H1 (cell line): Measurements from ENCODE around the gene GARS1. TPM values are rescaled to one million over a fixed set of nuclear protein-coding genes. Genes with fewer than 3 reads are reported as not detected.

ENCODE experiments used
- CTCF ChIA-PET: fragments of 300-600 bp; sonication (Branson Sonifier 250); formaldehyde crosslinking; loops from one replicate; lab custom pipeline; 2021; ENCODE audit not compliant: partially characterized antibody; lab: Charles Lee
- POLR2A ChIA-PET: fragments of 300-600 bp; sonication (Branson Sonifier 250); formaldehyde crosslinking; loops from one replicate; lab custom pipeline; 2021; ENCODE audit warnings: inconsistent platforms; ENCODE audit not compliant: partially characterized antibody; lab: Charles Lee
- DNase-seq, 2 experiments: peaks; one replicate each; pipeline versions ENCODE4 v3.0.0 to v3.0.0-alpha.2; 2010 to 2022; ENCODE audit warnings: low spot score in 2 of 2, low read depth in 1 of 2, mixed read lengths in 1 of 2
- FAIRE-seq: peaks from 2 replicates; lab custom pipeline; 2011; peaks lifted over from hg19 to GRCh38; lab: Jason Lieb, UNC
- H2AFZ ChIP-seq: 2 replicates; pipeline ENCODE4 v1.8.1; 2012; ENCODE audit warnings: low read length, inconsistent platforms
- H2AK5ac ChIP-seq: 2 replicates; pipeline ENCODE4 v1.6.1; 2013; ENCODE audit warnings: low read depth, low read length
- H2BK120ac ChIP-seq: replicated peaks from 2 replicates; pipeline ENCODE3; 2013; ENCODE audit warnings: low read depth, low read length, inconsistent platforms
- H2BK12ac ChIP-seq: 2 replicates; pipeline ENCODE4 v1.6.1; 2013; ENCODE audit warnings: low read depth, low read length
- H2BK15ac ChIP-seq: 2 replicates; pipeline ENCODE4 v1.6.1; 2013; ENCODE audit warnings: low read length
- H2BK20ac ChIP-seq: 2 replicates; pipeline ENCODE4 v1.6.1; 2013; ENCODE audit warnings: low read length
- H2BK5ac ChIP-seq: 2 replicates; pipeline ENCODE4 v1.6.1; 2013; ENCODE audit warnings: low read depth, low read length
- H3K14ac ChIP-seq: 2 replicates; pipeline ENCODE4 v1.6.1; 2013; ENCODE audit warnings: inconsistent platforms; ENCODE audit not compliant: insufficient read length
- H3K18ac ChIP-seq: 2 replicates; pipeline ENCODE4 v1.6.1; 2013; ENCODE audit warnings: low read length; ENCODE audit errors: extremely low read depth
- H3K23ac ChIP-seq: 2 replicates; pipeline ENCODE4 v1.6.1; 2013; ENCODE audit warnings: inconsistent platforms; ENCODE audit not compliant: insufficient read length
- H3K23me2 ChIP-seq: 2 replicates; pipeline ENCODE4 v1.6.1; 2013; ENCODE audit warnings: low read depth, low read length
- H3K27ac ChIP-seq: 2 replicates; pipeline ENCODE4 v1.6.1; 2011; ENCODE audit warnings: low read depth, low read length, inconsistent platforms
- H3K27me3 ChIP-seq, 4 experiments: replicated peaks in 1 of 4; 1 replicate in 1 of 4; 2 replicates in 3 of 4; pipeline versions ENCODE4 v1.6.1 to v1.8.1; 2011 to 2013; ENCODE audit warnings: low read length in 3 of 4, mild to moderate bottlenecking in 3 of 4, inconsistent platforms in 2 of 4, mixed read lengths in 2 of 4, moderate library complexity in 1 of 4; ENCODE audit not compliant: control insufficient read depth in 3 of 4, insufficient read depth in 3 of 4; ENCODE audit errors: extremely low read depth in 1 of 4
- H3K36me3 ChIP-seq, 4 experiments: 2 replicates each; pipeline versions ENCODE4 v1.6.1 to v1.8.1; 2011 to 2013; ENCODE audit warnings: mild to moderate bottlenecking in 4 of 4, low read length in 3 of 4, moderate library complexity in 2 of 4, control low read depth in 1 of 4, inconsistent platforms in 1 of 4; ENCODE audit not compliant: insufficient read depth in 4 of 4, control insufficient read depth in 2 of 4
- H3K4ac ChIP-seq: replicated peaks from 2 replicates; pipeline ENCODE3; 2013; ENCODE audit warnings: low read length, low read depth, mixed read lengths, inconsistent platforms; ENCODE audit not compliant: insufficient read length
- H3K4me1 ChIP-seq, 4 experiments: replicated peaks in 1 of 4; 1 replicate in 1 of 4; 2 replicates in 3 of 4; pipeline versions ENCODE4 v1.6.1 to v1.8.1; 2011 to 2013; ENCODE audit warnings: low read length in 3 of 4, inconsistent platforms in 2 of 4, mixed read lengths in 1 of 4; ENCODE audit not compliant: insufficient read depth in 4 of 4, control insufficient read depth in 3 of 4
- H3K4me2 ChIP-seq, 2 experiments: 2 replicates each; pipeline versions ENCODE4 v1.6.1 to v1.8.1; 2011 to 2013; ENCODE audit warnings: low read depth in 2 of 2, low read length in 2 of 2, control low read depth in 1 of 2, inconsistent platforms in 1 of 2, mild to moderate bottlenecking in 1 of 2; ENCODE audit not compliant: insufficient read depth in 1 of 2
- H3K4me3 ChIP-seq, 4 experiments: fragments of 200-600, 300-600 bp in 1 of 4; sonication (generic), shearing (Covaris generic), sonication (Bioruptor Twin) in 1 of 4; 2 replicates each; pipeline versions ENCODE4 v1.5.1 to v1.8.1; 2011 to 2016; ENCODE audit warnings: low read length in 4 of 4, low read depth in 3 of 4, control low read depth in 2 of 4, inconsistent platforms in 2 of 4, mild to moderate bottlenecking in 2 of 4, mixed read lengths in 1 of 4, moderate library complexity in 1 of 4; ENCODE audit not compliant: insufficient read depth in 2 of 4; ENCODE audit errors: extremely low read depth in 1 of 4
- H3K56ac ChIP-seq: replicated peaks from 2 replicates; pipeline ENCODE3; 2013; ENCODE audit warnings: low read depth, mild to moderate bottlenecking, mixed read lengths, low read length, inconsistent platforms; ENCODE audit not compliant: insufficient read length
- H3K79me1 ChIP-seq: 2 replicates; pipeline ENCODE4 v1.6.1; 2013; ENCODE audit warnings: low read depth, low read length, control low read depth
- H3K79me2 ChIP-seq, 2 experiments: 2 replicates each; pipeline versions ENCODE4 v1.6.1 to v1.8.1; 2012 to 2013; ENCODE audit warnings: low read length in 2 of 2, mild to moderate bottlenecking in 2 of 2, inconsistent platforms in 1 of 2; ENCODE audit not compliant: insufficient read depth in 2 of 2, control insufficient read depth in 1 of 2
- H3K9ac ChIP-seq, 4 experiments: replicated peaks in 1 of 4; 1 replicate in 1 of 4; 2 replicates in 3 of 4; pipeline versions ENCODE4 v1.6.1 to v1.8.1; 2011 to 2013; ENCODE audit warnings: low read depth in 3 of 4, low read length in 3 of 4, control low read depth in 2 of 4, mild to moderate bottlenecking in 2 of 4, moderate library complexity in 2 of 4, inconsistent platforms in 1 of 4; ENCODE audit errors: extremely low read depth in 1 of 4
- H3K9me3 ChIP-seq, 2 experiments: 2 replicates each; pipeline versions ENCODE4 v1.6.1 to v1.8.1; 2012 to 2013; ENCODE audit warnings: mild to moderate bottlenecking in 2 of 2, moderate library complexity in 2 of 2, control low read depth in 1 of 2, inconsistent platforms in 1 of 2, low read depth in 1 of 2, low read length in 1 of 2, mixed read lengths in 1 of 2; ENCODE audit not compliant: insufficient read depth in 2 of 2
- H4K20me1 ChIP-seq, 2 experiments: replicated peaks in 1 of 2; 2 replicates each; pipeline versions ENCODE3 to v1.8.1; 2011 to 2013; ENCODE audit warnings: inconsistent platforms in 2 of 2, low read length in 2 of 2, mild to moderate bottlenecking in 1 of 2; ENCODE audit not compliant: insufficient read depth in 2 of 2, control insufficient read depth in 1 of 2
- H4K5ac ChIP-seq: 2 replicates; pipeline ENCODE4 v1.6.1; 2013; ENCODE audit warnings: low read length, low read depth, mixed read lengths, inconsistent platforms; ENCODE audit not compliant: insufficient read length
- H4K8ac ChIP-seq: 2 replicates; pipeline ENCODE4 v1.8.0; 2013; ENCODE audit warnings: mild to moderate bottlenecking, moderate library complexity, low read length, inconsistent platforms; ENCODE audit not compliant: insufficient read depth; ENCODE audit errors: extremely low read depth
- H4K91ac ChIP-seq: replicated peaks from 2 replicates; pipeline ENCODE3; 2013; ENCODE audit warnings: low read length, mixed read lengths, inconsistent platforms; ENCODE audit not compliant: insufficient read length
- CBX8 ChIP-seq: fragments of 300-800, 300-1000 bp; sonication (generic); IDR thresholded peaks from 2 replicates; pipeline ENCODE4 v1.7.1; 2016; ENCODE audit warnings: low read depth, low read length, borderline replicate concordance
- CEBPB ChIP-seq: IDR thresholded peaks from 2 replicates; pipeline ENCODE4 v1.6.1; 2012; ENCODE audit warnings: low read depth, low read length
- EZH2 ChIP-seq: fragments of 200-600 bp; sonication (generic); IDR thresholded peaks from 2 replicates; pipeline ENCODE4 v1.7.1; 2012; ENCODE audit warnings: low read depth, mild to moderate bottlenecking, moderate library complexity, low read length, inconsistent platforms; ENCODE audit not compliant: severe bottlenecking
- FOSL1 ChIP-seq: IDR thresholded peaks from 2 replicates; pipeline ENCODE4 v1.6.1; 2011; ENCODE audit warnings: mild to moderate bottlenecking, low read depth, low read length, moderate library complexity; ENCODE audit not compliant: insufficient read depth
- GABPA ChIP-seq: IDR thresholded peaks from 2 replicates; pipeline ENCODE4 v1.6.1; 2011; ENCODE audit warnings: mild to moderate bottlenecking, low read length, moderate library complexity, borderline replicate concordance; ENCODE audit not compliant: insufficient read depth
- GTF2F1 ChIP-seq: IDR thresholded peaks from 2 replicates; pipeline ENCODE4 v1.6.1; 2012; ENCODE audit warnings: low read depth, low read length, improper control_type of control experiment, borderline replicate concordance
- KDM5A ChIP-seq: fragments of 200-600 bp; IDR thresholded peaks from 2 replicates; pipeline ENCODE4 v1.7.1; 2012; ENCODE audit warnings: mild to moderate bottlenecking, low read length, inconsistent platforms, mixed read lengths
- SIX5 ChIP-seq: IDR thresholded peaks from 2 replicates; pipeline ENCODE4 v1.6.1; 2011; ENCODE audit warnings: mild to moderate bottlenecking, low read depth, low read length
- WGBS, 2 experiments: shearing (Covaris generic) in 1 of 2; methylation state at CpG; one replicate each; pipeline versions ENCODE4 v1.1.6 to v1.1.7; 2013 to 2015; ENCODE audit warnings: low lambda C conversion rate in 2 of 2, mixed read lengths in 2 of 2, inconsistent platforms in 1 of 2, low coverage in 1 of 2, missing lambda C conversion rate in 1 of 2; ENCODE audit not compliant: insufficient replicate concordance in 2 of 2, insufficient coverage in 1 of 2, insufficient read length in 1 of 2; ENCODE audit errors: extremely low coverage in 1 of 2, missing lambda C conversion rate in 1 of 2; 5-methylcytosine and 5-hydroxymethylcytosine counted together
- polyA plus RNA-seq, 7 experiments: library from polyadenylated mRNA; depleted of rRNA in 3 of 7; stranded (reverse) in 5 of 7; unstranded in 2 of 7; fragments of >200 nt in 5 of 7; fragments of 200-250 nt in 2 of 7; gene quantifications; 1 replicate in 5 of 7; 2 replicates in 1 of 7; 4 replicates in 1 of 7; pipeline versions ENCODE4 v1.2.1 to v1.2.3, GENCODE V29; 2011 to 2013; ENCODE audit warnings: missing spikeins in 2 of 7, mixed read lengths in 2 of 7
- total RNA-seq: library from RNA; stranded (reverse); fragmentation: NEBNext Ultra II Directional; extraction: Animal tissue kit (Norgen Biotek cat#: 25700); gene quantifications from 2 replicates; pipeline ENCODE4 v1.2.1, GENCODE V29; 2021
- TF ChIP-seq, protein P1 (sequence below): IDR thresholded peaks from 2 replicates; pipeline ENCODE4 v1.6.1; 2011; ENCODE audit warnings: low read depth, mild to moderate bottlenecking, low read length; ENCODE audit not compliant: insufficient read depth
- TF ChIP-seq, protein P2 (sequence below): IDR thresholded peaks from 2 replicates; pipeline ENCODE4 v1.6.1; 2012; ENCODE audit warnings: low read length, inconsistent platforms

Gene GARS1
- total and polyA plus RNA-seq, 2 of the 8 experiments (the other 6 are each of a cell fraction or from before 2014, with no cell fraction given) = 270 to 476 TPM

DNA sequence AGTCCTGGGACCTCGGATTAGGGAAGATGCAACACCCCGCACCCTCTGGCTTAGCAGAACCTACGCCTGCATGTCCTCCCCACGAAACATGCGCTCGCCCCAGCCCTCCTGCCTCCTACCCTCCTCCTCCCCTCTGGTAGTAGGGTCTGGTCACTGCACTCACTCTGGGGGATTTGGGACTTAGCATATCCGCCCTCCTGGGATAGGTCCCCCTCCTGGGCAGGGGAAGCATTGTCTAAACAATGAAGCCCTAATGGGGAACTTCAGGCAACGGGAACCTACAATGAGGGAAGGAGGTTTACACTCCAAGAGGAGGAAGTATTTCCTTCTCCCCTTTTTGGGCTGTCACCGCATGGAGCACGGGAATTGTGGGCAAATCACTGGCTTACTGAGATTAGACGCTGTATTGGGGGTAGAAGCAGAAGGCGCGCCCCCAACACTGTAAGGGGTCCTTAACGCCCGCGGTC, 86.7 kb downstream of the GARS1 start:
- Histone ChIP-seq H3K56ac (no peak overlapping the region), H4K5ac (no peak overlapping the region), H4K8ac (0 out of 2 replicates have a peak overlapping the region, but pooled peaks have one; percentile 63), H4K91ac (no peak overlapping the region), H3K9me3 (no peaks in the 10 kb centered on the region), H3K9ac (no peak overlapping the region), H2AFZ (no peak overlapping the region), H3K23ac (no peak overlapping the region), H2BK12ac (0 out of 2 replicates have a peak overlapping the region, but pooled peaks have one; percentile 50), H2BK120ac (no peak overlapping the region), H4K20me1 (peaks cover 2 to 21% of the 10 kb centered on the region in 2 experiments), H3K14ac (no peak overlapping the region), H3K18ac (peak overlapping the region; percentile 51; the same call in 1 of the 2 replicates), H3K4me1 (peaks cover 6 to 16% (median 7%) of the 10 kb centered on the region in 4 experiments), H3K36me3 (no peaks in the 10 kb centered on the region), H2BK15ac (peak overlapping the region; percentile 53; the same call in 1 of the 2 replicates), H3K27me3 (peaks cover 10 to 49% (median 41%) of the 10 kb centered on the region in 4 experiments), H3K79me1 (no peaks in the 10 kb centered on the region; the same call in 1 of the 2 replicates), H3K4ac (no peak overlapping the region), H3K27ac (no peak overlapping the region), H2BK5ac (no peak overlapping the region), H2AK5ac (no peak overlapping the region), H3K4me2 (peak overlapping the region; percentile 98 to 99), H3K4me3 (peak overlapping the region; percentile 42 to 67 (median 50); a peak in 7 of 8 replicates), H3K23me2 (peaks cover 15% of the 10 kb centered on the region; the same call in 1 of the 2 replicates), H3K79me2 (no peaks in the 10 kb centered on the region), H2BK20ac (no peak overlapping the region)
- ChIA-PET CTCF (interaction anchor here (0.6 to 4.6 kb wide), 18 partner anchors 9 to 227 kb away, joined by 3 to 31 read pairs (median 10); no protein-coding TSS in a partner anchor), POLR2A (interaction anchor here (0.6 to 2.5 kb wide), 5 partner anchors 14 to 65 kb away, joined by 3 to 6 read pairs (median 4); no protein-coding TSS in a partner anchor)
- DNase-seq = peak in 1 of 2 experiments; percentile 31
- no peak for FAIRE-seq
- WGBS, 2 experiments = 6% methylated on average over 16 of the region's 16 CpGs; no CpG with 5 or more reads in 1 of the 2 experiments
- TF ChIP-seq, protein P1, sequence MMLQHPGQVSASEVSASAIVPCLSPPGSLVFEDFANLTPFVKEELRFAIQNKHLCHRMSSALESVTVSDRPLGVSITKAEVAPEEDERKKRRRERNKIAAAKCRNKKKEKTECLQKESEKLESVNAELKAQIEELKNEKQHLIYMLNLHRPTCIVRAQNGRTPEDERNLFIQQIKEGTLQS = no peak
- no peak for TF ChIP-seq CEBPB
- no peak for TF ChIP-seq FOSL1
- no peak for TF ChIP-seq KDM5A
- TF ChIP-seq GABPA = no peak
- no peak for TF ChIP-seq CBX8
- TF ChIP-seq, protein P2, sequence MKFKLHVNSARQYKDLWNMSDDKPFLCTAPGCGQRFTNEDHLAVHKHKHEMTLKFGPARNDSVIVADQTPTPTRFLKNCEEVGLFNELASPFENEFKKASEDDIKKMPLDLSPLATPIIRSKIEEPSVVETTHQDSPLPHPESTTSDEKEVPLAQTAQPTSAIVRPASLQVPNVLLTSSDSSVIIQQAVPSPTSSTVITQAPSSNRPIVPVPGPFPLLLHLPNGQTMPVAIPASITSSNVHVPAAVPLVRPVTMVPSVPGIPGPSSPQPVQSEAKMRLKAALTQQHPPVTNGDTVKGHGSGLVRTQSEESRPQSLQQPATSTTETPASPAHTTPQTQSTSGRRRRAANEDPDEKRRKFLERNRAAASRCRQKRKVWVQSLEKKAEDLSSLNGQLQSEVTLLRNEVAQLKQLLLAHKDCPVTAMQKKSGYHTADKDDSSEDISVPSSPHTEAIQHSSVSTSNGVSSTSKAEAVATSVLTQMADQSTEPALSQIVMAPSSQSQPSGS = no peak
- peak; percentile 45 for TF ChIP-seq EZH2
- no peak for TF ChIP-seq GTF2F1
- TF ChIP-seq SIX5 = no peak
